Central memory CD8-positive, alpha-beta T cell (primary cell): Measurements from ENCODE around the gene PSMD9.
"Not testable (repeated sequence)": the region's sequence is repeated elsewhere in the genome, so short reads cannot be mapped to it uniquely, and the experiment has no call there.

Experiments used
- ATAC-seq: fragments of 150-1000 bp; cut with Tn5 transposase; replicated peaks from 2 replicates; pipeline ENCODE4 v1.10.0; 2022; ENCODE audit warnings: mild to moderate bottlenecking, moderate FRiP score, moderate number of reproducible peaks; ENCODE audit not compliant: poor library complexity, severe bottlenecking; ENCODE audit errors: extremely low read depth
- DNase-seq, 2 donors: peaks; one replicate each; pipeline ENCODE4 v3.0.0; 2021; ENCODE audit warnings: low spot score in 2 of 2
- H3K27ac Mint-ChIP-seq: one replicate; pipeline ENCODE4 v1.8.0; 2022; ENCODE audit warnings: low read depth, mild to moderate bottlenecking, moderate library complexity, mixed read lengths
- H3K27me3 Mint-ChIP-seq: one replicate; pipeline ENCODE4 v1.8.0; 2022; ENCODE audit warnings: mixed read lengths
- H3K36me3 Mint-ChIP-seq: one replicate; pipeline ENCODE4 v1.8.0; 2022; ENCODE audit warnings: mild to moderate bottlenecking, moderate library complexity, mixed read lengths; ENCODE audit not compliant: insufficient read depth
- H3K4me1 Mint-ChIP-seq: one replicate; pipeline ENCODE4 v1.8.0; 2022; ENCODE audit warnings: mixed read lengths
- H3K4me3 Mint-ChIP-seq: one replicate; pipeline ENCODE4 v1.8.0; 2022; ENCODE audit warnings: mild to moderate bottlenecking, moderate library complexity, mixed read lengths
- H3K9me3 Mint-ChIP-seq: one replicate; pipeline ENCODE4 v1.8.0; 2022; ENCODE audit warnings: mixed read lengths

Gene PSMD9

GRCh38 chr12:121858662-121859572, 29.7 kb upstream of the PSMD9 start, which contains the start of gene HPD:
TSS of gene HPD (minus strand) at chr12:121858859. CDS start at chr12:121858823, 36 bp downstream.
- ATAC-seq (no peak), DNase-seq (no peak)
- Mint-ChIP-seq H3K4me3 (no peak within 1 kb of the TSS), H3K9me3 (no peaks in the 10 kb centered on the region), H3K4me1 (no peaks in the 10 kb centered on the region), H3K36me3 (no peaks in the 10 kb centered on the region), H3K27ac (no peak within 1 kb of the TSS), H3K27me3 (no peaks in the 10 kb centered on the region)

- no peaks in the 10 kb centered on the region for H3K36me3 Mint-ChIP-seq
- no peak overlapping the region for H3K4me3 Mint-ChIP-seq
- no peaks in the 10 kb centered on the region for H3K27me3 Mint-ChIP-seq
- no peaks in the 10 kb centered on the region for H3K4me1 Mint-ChIP-seq
- H3K9me3 Mint-ChIP-seq: no peaks in the 10 kb centered on the region
- DNase-seq (no peak), ATAC-seq (no peak)
- H3K27ac Mint-ChIP-seq: no peak overlapping the region
These were observed 28.3 kb upstream of the PSMD9 start for GRCh38 chr12:121860257-121860656.

DNA sequence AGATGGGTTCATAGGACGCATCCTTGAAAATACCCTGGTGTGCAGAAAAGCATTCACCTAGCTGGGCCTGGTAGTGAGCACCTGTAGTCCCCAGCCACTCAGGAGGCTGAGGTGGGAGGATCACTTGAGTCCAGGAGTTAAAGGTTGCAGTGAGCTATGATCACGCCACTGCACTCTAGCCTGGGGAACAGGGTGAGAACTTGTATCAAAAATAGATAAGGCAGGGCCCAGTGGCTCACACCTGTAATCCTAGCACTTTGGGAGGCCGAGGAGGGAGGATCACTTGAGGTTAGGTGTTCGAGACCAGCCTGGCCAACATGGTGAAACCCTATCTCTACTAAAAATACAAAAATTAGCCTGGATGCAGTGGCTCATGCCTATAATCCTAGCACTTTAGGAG, 27.9 kb upstream of the PSMD9 start:
- not testable (repeated sequence) for H3K4me3 Mint-ChIP-seq, H3K36me3 Mint-ChIP-seq, H3K9me3 Mint-ChIP-seq, H3K4me1 Mint-ChIP-seq, H3K27me3 Mint-ChIP-seq, H3K27ac Mint-ChIP-seq, DNase-seq, ATAC-seq

DNA sequence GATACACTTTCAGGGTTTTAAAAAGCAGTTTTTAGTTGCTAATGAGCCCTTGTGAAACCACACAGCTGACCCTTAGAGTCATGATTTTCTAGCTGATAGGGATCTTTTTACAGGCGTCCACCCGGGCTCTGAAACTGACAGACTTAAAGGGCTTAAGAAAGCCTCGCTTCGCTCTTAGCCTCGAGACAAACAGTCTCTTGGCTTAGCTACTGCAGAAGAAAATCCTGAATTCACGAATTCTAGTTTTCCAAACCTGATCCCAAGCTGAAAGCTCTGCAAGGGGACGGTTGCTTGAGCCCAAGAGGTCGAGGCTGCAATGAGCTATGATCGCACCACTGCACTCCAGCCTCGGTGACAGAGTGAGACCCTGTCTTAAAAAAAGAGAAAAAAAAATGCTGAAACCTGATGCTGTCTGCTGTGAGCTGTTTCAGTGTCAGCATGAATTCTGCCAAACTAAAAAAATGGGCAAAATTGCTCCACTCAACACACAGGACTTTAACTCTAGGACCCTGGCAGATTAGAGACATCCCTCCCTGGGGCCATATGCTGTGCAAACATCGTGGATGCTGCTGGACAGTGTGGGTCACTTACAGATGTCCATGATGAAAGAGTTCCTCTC, 26.8 kb upstream of the PSMD9 start:
- H3K27ac Mint-ChIP-seq: no peak overlapping the region
- H3K4me1 Mint-ChIP-seq: no peaks in the 10 kb centered on the region
- ATAC-seq (no peak), DNase-seq (no peak)
- H3K4me3 Mint-ChIP-seq: no peak overlapping the region
- H3K27me3 Mint-ChIP-seq: no peaks in the 10 kb centered on the region
- H3K9me3 Mint-ChIP-seq: no peaks in the 10 kb centered on the region
- H3K36me3 Mint-ChIP-seq: no peaks in the 10 kb centered on the region

- H3K4me1 Mint-ChIP-seq: no peaks in the 10 kb centered on the region
- H3K4me3 Mint-ChIP-seq: no peak overlapping the region
- ATAC-seq: no peak
- H3K9me3 Mint-ChIP-seq: no peaks in the 10 kb centered on the region
- no peaks in the 10 kb centered on the region for H3K36me3 Mint-ChIP-seq
- DNase-seq: no peak
- H3K27me3 Mint-ChIP-seq: no peaks in the 10 kb centered on the region
- no peak overlapping the region for H3K27ac Mint-ChIP-seq
These were observed 22.3 kb upstream of the PSMD9 start for GRCh38 chr12:121866331-121866730.

GRCh38 chr12:121869229-121869628, 19.4 kb upstream of the PSMD9 start:
- not testable (repeated sequence) for H3K4me1 Mint-ChIP-seq

GRCh38 chr12:121871467-121871866, 17.1 kb upstream of the PSMD9 start:
- no peak for ATAC-seq
- no peaks in the 10 kb centered on the region for H3K9me3 Mint-ChIP-seq

More at GRCh38 chr12:121869229-121869628, 19.4 kb upstream of the PSMD9 start:
- H3K9me3 Mint-ChIP-seq, H3K27me3 Mint-ChIP-seq, ATAC-seq, H3K4me3 Mint-ChIP-seq, H3K36me3 Mint-ChIP-seq, H3K27ac Mint-ChIP-seq, DNase-seq: not testable (repeated sequence)

GRCh38 chr12:121872546-121873215, 15.9 kb upstream of the PSMD9 start:
- no peak for DNase-seq
- no peak for ATAC-seq
- H3K27ac Mint-ChIP-seq: no peak overlapping the region
- H3K4me3 Mint-ChIP-seq: no peak overlapping the region
- H3K27me3 Mint-ChIP-seq: no peaks in the 10 kb centered on the region
- H3K36me3 Mint-ChIP-seq: no peaks in the 10 kb centered on the region
- H3K4me1 Mint-ChIP-seq: no peaks in the 10 kb centered on the region
- H3K9me3 Mint-ChIP-seq: no peaks in the 10 kb centered on the region

More at GRCh38 chr12:121871467-121871866, 17.1 kb upstream of the PSMD9 start:
- Mint-ChIP-seq H3K27me3 (no peaks in the 10 kb centered on the region), H3K27ac (no peak overlapping the region), H3K4me3 (no peak overlapping the region), H3K4me1 (no peaks in the 10 kb centered on the region), H3K36me3 (no peaks in the 10 kb centered on the region)
- no peak for DNase-seq

DNA sequence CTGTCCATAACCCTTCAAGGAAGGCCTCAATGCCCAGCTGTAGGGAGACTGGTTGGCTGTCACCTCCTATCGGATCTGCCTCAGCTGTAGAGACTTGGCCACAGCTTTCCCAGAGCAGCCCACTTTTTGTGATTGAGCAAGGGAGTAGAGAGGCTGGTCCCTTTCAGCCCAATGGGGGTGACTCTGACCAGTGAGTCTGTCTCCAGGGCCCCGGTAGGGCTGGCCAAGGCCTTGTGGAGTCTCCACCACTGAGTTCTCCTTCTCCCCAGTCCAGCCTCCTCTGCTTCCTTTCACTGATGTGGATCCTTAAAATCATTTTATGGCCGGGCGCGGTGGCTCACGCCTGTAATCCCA, 15.4 kb upstream of the PSMD9 start:
- H3K9me3 Mint-ChIP-seq: no peaks in the 10 kb centered on the region
- no peaks in the 10 kb centered on the region for H3K27me3 Mint-ChIP-seq
- H3K4me1 Mint-ChIP-seq: no peaks in the 10 kb centered on the region
- DNase-seq (no peak), ATAC-seq (no peak)
- no peak overlapping the region for H3K27ac Mint-ChIP-seq
- H3K4me3 Mint-ChIP-seq: no peak overlapping the region
- H3K36me3 Mint-ChIP-seq: no peaks in the 10 kb centered on the region

DNA sequence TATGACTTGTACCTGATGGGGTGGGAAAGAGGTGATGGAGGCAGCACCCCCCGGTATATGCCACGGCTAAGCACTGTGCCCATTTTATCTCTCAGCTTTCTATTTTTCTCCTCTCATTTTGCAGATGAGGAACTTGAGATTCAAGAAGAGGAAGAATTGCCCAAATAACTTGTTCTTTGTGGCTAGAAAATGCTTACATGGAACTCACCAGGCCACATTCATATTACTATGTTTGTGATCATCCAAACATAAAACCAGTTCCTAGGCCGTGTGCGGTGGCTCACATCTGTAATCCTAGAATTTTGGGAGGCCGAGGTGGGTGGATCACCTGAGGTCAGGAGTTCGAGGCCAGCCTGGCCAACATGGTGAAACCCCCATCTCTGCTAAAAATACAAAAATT, 14.5 kb upstream of the PSMD9 start:
- ATAC-seq (no peak), DNase-seq (no peak)
- no peaks in the 10 kb centered on the region for H3K9me3 Mint-ChIP-seq
- H3K36me3 Mint-ChIP-seq: no peaks in the 10 kb centered on the region
- H3K4me1 Mint-ChIP-seq: no peaks in the 10 kb centered on the region
- H3K27me3 Mint-ChIP-seq: no peaks in the 10 kb centered on the region
- no peak overlapping the region for H3K4me3 Mint-ChIP-seq
- H3K27ac Mint-ChIP-seq: no peak overlapping the region

- no peaks in the 10 kb centered on the region for H3K27me3 Mint-ChIP-seq
- H3K36me3 Mint-ChIP-seq: no peaks in the 10 kb centered on the region
- no peaks in the 10 kb centered on the region for H3K4me1 Mint-ChIP-seq
- H3K4me3 Mint-ChIP-seq: no peak overlapping the region
- H3K9me3 Mint-ChIP-seq: no peaks in the 10 kb centered on the region
- no peak for DNase-seq
- ATAC-seq: no peak
- no peak overlapping the region for H3K27ac Mint-ChIP-seq
These were observed 13.0 kb upstream of the PSMD9 start for GRCh38 chr12:121875582-121875981.

DNA sequence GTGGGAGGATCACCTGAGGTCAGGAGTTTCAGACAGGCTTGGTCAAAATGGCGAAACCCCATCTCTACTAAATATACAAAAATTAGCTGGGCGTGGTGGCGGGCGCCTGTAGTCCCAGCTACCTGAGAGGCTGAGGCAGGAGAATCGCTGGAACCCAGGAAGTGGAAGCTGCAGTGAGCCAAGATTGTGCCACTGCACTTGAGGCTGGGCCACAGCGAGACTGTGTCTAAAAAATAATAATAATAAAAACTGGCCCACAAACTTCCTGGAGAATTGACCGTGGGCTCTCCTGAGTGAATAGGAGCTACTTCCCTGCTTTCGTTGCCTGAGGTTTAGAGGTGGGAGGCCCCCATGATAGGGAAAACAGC, 12.5 kb upstream of the PSMD9 start:
- not testable (repeated sequence) for H3K27me3 Mint-ChIP-seq, H3K27ac Mint-ChIP-seq, H3K4me3 Mint-ChIP-seq, H3K4me1 Mint-ChIP-seq, H3K36me3 Mint-ChIP-seq, DNase-seq, H3K9me3 Mint-ChIP-seq, ATAC-seq

DNA sequence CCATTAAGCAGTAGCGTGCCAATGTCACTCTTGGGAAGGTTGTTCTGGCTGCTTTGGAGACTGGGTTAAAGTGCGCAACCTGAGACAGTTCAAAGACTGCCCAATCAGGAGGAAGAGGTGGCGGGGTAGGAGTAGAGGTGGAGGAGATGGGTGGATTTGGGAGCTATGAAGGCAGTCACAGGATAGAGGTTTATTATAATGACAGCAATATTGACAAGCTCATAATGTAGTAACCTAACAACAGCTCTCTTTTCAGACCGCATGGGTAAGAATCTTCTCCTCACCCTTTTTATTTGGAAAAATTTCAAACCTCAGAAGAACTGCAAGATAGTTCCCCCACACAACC, 5.3 kb upstream of the PSMD9 start:
- Mint-ChIP-seq H3K36me3 (no peaks in the 10 kb centered on the region), H3K27ac (no peak overlapping the region), H3K4me1 (peaks cover 2% of the 10 kb centered on the region)

More for the DNA sequence above, 5.3 kb upstream of the PSMD9 start:
- ATAC-seq (no peak), DNase-seq (no peak)
- Mint-ChIP-seq H3K9me3 (no peaks in the 10 kb centered on the region), H3K4me3 (no peak overlapping the region), H3K27me3 (no peaks in the 10 kb centered on the region)
